ENCODE data around the gene STAG1.

DNA sequence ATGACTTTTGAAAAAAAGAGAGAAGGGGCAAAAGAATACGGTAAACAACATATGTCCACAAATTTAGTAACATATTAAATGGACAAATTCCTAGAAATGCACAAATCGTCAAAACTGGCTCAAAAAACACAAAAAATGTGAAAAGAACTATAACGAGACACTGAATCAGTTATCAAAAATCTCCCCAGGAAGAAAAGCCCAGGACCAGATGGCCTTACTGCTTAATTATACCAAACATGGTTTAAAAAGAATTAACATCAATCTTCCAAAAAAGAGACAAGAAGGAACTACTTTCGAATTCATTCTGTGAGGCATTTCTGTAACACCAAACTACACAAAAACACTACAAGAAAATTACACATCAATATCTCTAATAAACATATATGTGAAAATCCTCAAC, 117.4 kb downstream of the STAG1 start:
- TF ChIP-seq FIP1L1 (IDR thresholded peaks at IDR 0.05; ENCODE audit: low read depth, low read length, poor library complexity, severe bottlenecking) (no peak), ZNF431 (CRISPR knock-in tag; IDR thresholded peaks at IDR 0.05) (no peak), ZNF143 (CRISPR knock-in tag; IDR thresholded peaks at IDR 0.05) (no peak), GABPA (tag; conservative IDR thresholded peaks at IDR 0.05; ENCODE audit: low read depth) (no peak)
- TF ChIP-seq, protein P1, sequence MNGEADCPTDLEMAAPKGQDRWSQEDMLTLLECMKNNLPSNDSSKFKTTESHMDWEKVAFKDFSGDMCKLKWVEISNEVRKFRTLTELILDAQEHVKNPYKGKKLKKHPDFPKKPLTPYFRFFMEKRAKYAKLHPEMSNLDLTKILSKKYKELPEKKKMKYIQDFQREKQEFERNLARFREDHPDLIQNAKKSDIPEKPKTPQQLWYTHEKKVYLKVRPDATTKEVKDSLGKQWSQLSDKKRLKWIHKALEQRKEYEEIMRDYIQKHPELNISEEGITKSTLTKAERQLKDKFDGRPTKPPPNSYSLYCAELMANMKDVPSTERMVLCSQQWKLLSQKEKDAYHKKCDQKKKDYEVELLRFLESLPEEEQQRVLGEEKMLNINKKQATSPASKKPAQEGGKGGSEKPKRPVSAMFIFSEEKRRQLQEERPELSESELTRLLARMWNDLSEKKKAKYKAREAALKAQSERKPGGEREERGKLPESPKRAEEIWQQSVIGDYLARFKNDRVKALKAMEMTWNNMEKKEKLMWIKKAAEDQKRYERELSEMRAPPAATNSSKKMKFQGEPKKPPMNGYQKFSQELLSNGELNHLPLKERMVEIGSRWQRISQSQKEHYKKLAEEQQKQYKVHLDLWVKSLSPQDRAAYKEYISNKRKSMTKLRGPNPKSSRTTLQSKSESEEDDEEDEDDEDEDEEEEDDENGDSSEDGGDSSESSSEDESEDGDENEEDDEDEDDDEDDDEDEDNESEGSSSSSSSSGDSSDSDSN (IDR thresholded peaks at IDR 0.05; ENCODE audit: borderline replicate concordance in 1 of 2, low read depth in 2 of 2, low read length in 2 of 2) = no peak

Data from K562 (cell line).